GM12872 (cell line): ENCODE data around the gene TRDN.

Source experiments
- CTCF ChIP-seq: IDR thresholded peaks from 3 replicates; pipeline ENCODE4 v1.5.1; 2011; ENCODE audit warnings: low read depth, mild to moderate bottlenecking, low read length, moderate library complexity; ENCODE audit not compliant: insufficient read depth

The TRDN gene

GRCh38 chr6:123533862-123534648 is 102.7 kb downstream of the TRDN start:
- no peak for TF ChIP-seq CTCF

DNA sequence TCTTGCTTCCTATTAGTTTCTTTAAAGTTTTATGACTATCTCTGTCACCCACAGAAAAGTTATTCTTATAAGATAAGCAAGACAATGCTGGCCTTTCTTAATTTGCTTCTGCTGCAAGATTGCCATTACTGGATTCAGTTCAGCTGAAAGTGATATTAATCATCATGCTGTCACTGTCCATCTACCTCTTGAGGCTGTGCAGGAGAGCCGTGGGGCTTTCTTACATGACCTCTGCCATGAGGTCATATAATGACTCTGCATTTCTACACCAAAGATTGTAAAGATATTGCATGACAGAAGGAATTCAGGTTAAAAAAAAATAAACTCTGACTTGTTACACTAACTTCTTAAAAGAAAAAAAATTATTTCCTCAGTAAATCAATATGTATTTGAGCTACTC is 106.9 kb downstream of the TRDN start:
- no peak for TF ChIP-seq CTCF

- no peak for TF ChIP-seq CTCF
These were observed 107.7 kb downstream of the TRDN start for GRCh38 chr6:123529058-123529457.

DNA sequence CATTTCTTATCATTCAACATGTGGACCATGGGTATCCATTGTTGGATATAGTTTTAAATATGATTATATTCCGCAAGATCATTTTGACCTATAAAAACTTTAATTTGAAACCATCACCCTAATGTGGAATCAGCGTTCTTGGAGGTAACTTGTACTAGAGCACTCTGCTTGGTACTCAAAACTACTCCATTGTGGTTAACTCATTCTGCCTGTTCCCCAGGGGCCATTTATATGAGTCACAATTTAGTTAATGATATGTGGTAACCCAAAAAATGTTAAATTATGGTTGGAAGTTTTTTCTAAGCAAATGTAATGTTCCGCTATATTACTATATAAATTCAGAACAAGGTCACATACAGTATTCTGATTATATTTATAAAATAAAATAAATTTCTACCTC is 109.3 kb downstream of the TRDN start:
- TF ChIP-seq CTCF, result no peak

DNA sequence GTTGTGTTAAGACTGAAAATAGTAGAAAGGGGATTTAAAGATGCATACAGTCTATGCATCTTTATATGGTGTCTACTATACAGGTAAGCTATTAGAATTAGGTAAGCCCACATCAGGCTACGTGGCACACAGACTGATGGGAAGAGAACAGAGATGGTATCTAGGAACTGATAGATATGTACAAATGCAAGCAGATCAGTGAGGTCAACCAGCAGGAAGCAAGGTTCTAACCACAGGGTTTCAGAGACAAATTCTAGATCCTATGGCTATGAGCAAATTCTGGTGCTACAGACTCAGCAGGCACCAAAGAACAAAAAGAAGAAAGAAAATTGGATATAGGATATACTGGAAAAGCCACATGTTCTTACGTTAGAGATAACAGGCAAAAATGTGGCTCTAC is 110.6 kb downstream of the TRDN start:
- no peak for TF ChIP-seq CTCF

GRCh38 chr6:123524781-123525180 is 112.0 kb downstream of the TRDN start:
- TF ChIP-seq CTCF, result no peak

- no peak for TF ChIP-seq CTCF
These were observed 116.5 kb downstream of the TRDN start for GRCh38 chr6:123520217-123520616.

DNA sequence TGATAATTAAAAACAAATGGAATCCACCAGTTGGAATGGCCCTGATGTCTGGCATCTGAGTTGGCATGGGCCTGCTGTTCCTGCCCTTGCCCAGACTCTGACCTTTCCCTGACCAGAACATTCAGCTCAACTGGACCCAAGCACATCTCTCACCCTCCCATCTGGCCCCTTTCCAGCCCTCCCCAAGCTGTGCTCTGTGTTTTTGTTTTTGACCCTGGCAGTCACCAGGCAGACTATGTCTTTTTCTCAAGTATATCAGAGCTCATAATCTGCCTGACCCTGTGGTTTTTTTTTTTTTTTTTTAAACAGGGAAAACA is 117.6 kb downstream of the TRDN start:
- TF ChIP-seq CTCF, result no peak
